ENCODE results near the gene CFAP46.

The CFAP46 gene

DNA sequence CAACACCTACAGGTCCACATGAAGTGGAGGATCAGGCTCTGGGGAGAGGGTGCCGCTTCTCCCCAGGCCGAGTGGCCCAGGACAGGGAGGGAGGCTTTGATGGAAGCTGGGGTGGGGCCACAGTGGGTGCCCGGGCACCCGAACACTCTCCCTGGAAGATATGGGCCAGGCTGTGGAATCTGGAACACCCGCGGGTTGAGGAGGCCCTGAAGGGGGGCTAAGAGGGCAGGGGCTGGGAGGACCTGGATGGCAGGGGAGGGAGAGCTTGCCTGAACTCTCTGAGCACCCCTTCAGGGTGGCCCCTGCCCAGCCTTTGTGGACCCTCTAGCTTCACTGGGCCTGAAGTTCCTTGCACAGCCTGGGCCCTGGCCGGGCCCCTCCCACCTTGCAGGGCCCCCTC lies 151.9 kb downstream of the CFAP46 start:
- Histone ChIP-seq H3K9me3 (no peaks in the 10 kb centered on the region), H3K4me1 (ENCODE audit: control insufficient read depth in 1 of 2, insufficient read depth in 1 of 2, low read depth in 1 of 2, low read length in 1 of 2) (peaks cover 0 to 10% of the 10 kb centered on the region in 2 experiments), H3K27me3 (peaks cover 87% of the 10 kb centered on the region), H3K4me3 (ENCODE audit: low read depth in 1 of 2, low read length in 1 of 2) (no peak overlapping the region), H3K36me3 (no peaks in the 10 kb centered on the region), H3K27ac (no peak overlapping the region)
- TF ChIP-seq, protein P1, sequence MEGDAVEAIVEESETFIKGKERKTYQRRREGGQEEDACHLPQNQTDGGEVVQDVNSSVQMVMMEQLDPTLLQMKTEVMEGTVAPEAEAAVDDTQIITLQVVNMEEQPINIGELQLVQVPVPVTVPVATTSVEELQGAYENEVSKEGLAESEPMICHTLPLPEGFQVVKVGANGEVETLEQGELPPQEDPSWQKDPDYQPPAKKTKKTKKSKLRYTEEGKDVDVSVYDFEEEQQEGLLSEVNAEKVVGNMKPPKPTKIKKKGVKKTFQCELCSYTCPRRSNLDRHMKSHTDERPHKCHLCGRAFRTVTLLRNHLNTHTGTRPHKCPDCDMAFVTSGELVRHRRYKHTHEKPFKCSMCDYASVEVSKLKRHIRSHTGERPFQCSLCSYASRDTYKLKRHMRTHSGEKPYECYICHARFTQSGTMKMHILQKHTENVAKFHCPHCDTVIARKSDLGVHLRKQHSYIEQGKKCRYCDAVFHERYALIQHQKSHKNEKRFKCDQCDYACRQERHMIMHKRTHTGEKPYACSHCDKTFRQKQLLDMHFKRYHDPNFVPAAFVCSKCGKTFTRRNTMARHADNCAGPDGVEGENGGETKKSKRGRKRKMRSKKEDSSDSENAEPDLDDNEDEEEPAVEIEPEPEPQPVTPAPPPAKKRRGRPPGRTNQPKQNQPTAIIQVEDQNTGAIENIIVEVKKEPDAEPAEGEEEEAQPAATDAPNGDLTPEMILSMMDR (IDR thresholded peaks at IDR 0.05), result no peak

DNA sequence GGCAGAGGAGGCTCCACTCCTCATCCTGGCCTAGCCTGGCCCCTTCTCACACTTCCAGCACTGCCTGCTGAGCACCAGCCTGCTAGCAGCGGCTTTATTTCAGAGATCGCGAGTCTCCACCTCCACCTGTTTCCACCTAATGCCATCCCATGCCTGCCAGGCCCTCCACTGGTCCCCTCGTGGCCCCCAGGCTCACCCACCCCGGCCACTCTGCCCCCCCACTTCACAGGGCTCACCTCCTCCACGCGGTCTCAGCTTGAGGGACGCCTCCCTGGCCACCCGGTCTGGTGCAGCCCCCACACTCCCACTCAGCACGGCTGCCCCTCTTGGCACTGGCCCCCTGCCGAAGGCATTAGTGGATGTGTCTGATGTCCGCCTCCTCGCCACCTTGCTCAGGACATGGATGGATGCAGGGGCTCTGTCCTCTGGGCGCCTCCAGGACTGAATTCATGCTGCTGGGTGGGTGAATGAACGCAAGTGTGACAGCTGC lies 152.7 kb downstream of the CFAP46 start:
- no peak overlapping the region for H3K27ac ChIP-seq
- TF ChIP-seq, protein P1 (IDR thresholded peaks at IDR 0.05), result no peak
- H3K27me3 ChIP-seq, result peaks cover 87% of the 10 kb centered on the region

DNA sequence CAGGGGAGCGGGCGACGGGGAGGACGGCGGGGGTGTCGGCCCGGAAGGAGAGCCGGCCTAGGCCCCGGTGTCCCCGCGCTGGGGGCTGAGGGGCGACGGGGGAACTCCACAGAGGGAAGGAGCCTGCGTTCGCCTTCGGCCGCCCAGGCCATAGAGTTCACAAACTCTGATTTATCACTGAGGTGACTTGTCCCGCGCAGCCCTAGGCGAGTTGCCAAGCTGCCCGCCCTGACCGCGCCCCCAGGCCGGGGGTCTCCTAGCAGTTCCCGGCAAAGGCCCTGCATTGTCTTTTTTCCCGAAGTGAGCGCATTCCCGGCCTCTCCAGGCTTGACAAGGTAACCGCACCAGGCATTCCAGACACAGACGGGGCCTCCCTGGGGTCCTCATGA lies 153.5 kb downstream of the CFAP46 start:
- H3K27ac ChIP-seq, result no peak overlapping the region
- TF ChIP-seq, protein P1 (IDR thresholded peaks at IDR 0.05), result no peak
- no peak overlapping the region for H3K4me3 ChIP-seq (ENCODE audit: low read depth in 1 of 2, low read length in 1 of 2)
- peaks cover 89% of the 10 kb centered on the region for H3K27me3 ChIP-seq
- peaks cover 0 to 20% of the 10 kb centered on the region in 2 experiments for H3K4me1 ChIP-seq (ENCODE audit: control insufficient read depth in 1 of 2, insufficient read depth in 1 of 2, low read depth in 1 of 2, low read length in 1 of 2)
- no peaks in the 10 kb centered on the region for H3K36me3 ChIP-seq
- no peaks in the 10 kb centered on the region for H3K9me3 ChIP-seq

More for the DNA sequence above, 152.7 kb downstream of the CFAP46 start:
- Histone ChIP-seq H3K36me3 (no peaks in the 10 kb centered on the region), H3K9me3 (no peaks in the 10 kb centered on the region), H3K4me1 (ENCODE audit: control insufficient read depth in 1 of 2, insufficient read depth in 1 of 2, low read depth in 1 of 2, low read length in 1 of 2) (peaks cover 0 to 17% of the 10 kb centered on the region in 2 experiments), H3K4me3 (ENCODE audit: low read depth in 1 of 2, low read length in 1 of 2) (no peak overlapping the region)

DNA sequence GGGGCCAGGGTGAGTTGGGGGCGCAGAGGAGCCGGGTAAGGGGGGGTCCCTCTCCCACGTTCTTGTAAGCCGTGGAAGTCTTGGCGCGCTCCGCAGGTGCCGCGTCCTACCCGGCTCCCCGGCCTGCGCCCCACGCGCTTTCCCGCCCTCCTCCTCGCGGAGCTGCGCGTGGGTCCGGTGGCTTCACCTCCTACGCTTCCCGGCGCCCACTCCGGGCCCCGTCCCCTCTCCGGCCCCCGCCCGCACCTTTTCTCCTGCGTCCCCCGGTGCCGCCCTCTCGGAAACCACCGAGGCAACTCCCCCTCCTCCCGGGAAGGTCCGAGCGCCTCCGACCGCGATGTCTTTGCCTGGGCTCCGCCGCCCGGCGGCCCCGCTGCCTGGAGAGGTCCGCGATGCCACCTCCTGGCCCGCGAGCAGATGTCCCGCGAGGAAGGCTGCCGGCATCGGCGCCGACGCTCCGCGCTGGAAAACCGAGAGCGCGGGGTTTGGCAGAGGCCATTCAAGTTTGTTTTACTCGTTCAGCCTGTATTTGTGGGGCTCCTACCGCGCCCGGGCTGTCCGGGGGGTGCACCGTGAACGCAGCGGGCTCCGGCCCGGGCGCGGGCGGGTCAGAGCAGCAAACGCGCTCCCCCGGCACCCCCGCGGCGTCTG lies 154.1 kb downstream of the CFAP46 start:
- H3K27ac ChIP-seq, result no peak overlapping the region
- peaks cover 3% of the 10 kb centered on the region for H3K36me3 ChIP-seq
- peaks cover 0 to 20% of the 10 kb centered on the region in 2 experiments for H3K4me1 ChIP-seq (ENCODE audit: control insufficient read depth in 1 of 2, insufficient read depth in 1 of 2, low read depth in 1 of 2, low read length in 1 of 2)
- TF ChIP-seq, protein P1 (IDR thresholded peaks at IDR 0.05), result no peak
- H3K9me3 ChIP-seq, result no peaks in the 10 kb centered on the region
- H3K27me3 ChIP-seq, result peaks cover 89% of the 10 kb centered on the region
- no peak overlapping the region for H3K4me3 ChIP-seq (ENCODE audit: low read depth in 1 of 2, low read length in 1 of 2)

DNA sequence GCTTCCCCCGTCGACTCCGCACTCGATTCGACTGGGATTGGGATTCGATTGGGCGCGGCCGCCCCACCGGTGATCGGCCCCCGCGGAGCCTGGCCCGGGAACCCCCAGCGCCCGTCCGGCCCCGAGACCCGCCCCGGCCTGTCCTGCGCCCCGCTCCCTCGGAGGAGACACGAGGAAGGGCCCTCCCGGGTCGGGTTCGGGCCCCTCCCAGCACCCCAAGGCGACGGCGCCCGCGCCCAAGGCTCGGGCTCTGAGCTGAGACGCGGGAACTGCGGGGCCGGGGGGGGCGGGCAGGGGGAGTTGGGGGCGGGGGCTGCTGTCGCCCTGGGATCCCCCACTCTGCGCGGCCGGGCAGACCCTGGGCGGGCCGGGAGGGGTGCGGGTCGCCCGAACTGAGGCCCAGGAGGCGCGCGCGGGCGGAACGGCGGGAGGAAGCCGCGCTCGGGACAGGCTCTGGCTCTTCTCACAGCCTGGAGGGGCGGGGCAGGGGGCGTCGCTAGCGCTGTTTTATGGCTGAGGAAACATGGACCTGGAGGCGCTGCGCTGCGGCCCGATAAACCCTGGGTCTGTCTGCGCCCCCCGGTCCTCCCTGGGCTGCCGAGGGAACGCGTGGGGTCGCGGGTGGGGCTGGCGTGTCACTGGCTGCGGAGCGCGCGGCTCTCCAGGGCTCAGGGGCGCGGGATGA lies 154.7 kb downstream of the CFAP46 start:
- Histone ChIP-seq H3K27me3 (peaks cover 89% of the 10 kb centered on the region), H3K9me3 (no peaks in the 10 kb centered on the region), H3K27ac (no peak overlapping the region), H3K4me1 (ENCODE audit: control insufficient read depth in 1 of 2, insufficient read depth in 1 of 2, low read depth in 1 of 2, low read length in 1 of 2) (peaks cover 0 to 20% of the 10 kb centered on the region in 2 experiments), H3K36me3 (peaks cover 10% of the 10 kb centered on the region), H3K4me3 (ENCODE audit: low read depth in 1 of 2, low read length in 1 of 2) (no peak overlapping the region)
- TF ChIP-seq, protein P1 (IDR thresholded peaks at IDR 0.05), result no peak

Measured in neutrophil (primary cell).